C1 segment of cervical spinal cord (tissue), 14 donors: Measurements from ENCODE around the gene PCNX1.
"Not testable (repeated sequence)": the region's sequence is repeated elsewhere in the genome, so short reads cannot be mapped to it uniquely, and the experiment has no call there.

Experiments used
- DNase-seq, 14 donors: peaks; one replicate each; lab custom pipeline; 2025; lab: John Stamatoyannopoulos, UW

The PCNX1 gene

DNA sequence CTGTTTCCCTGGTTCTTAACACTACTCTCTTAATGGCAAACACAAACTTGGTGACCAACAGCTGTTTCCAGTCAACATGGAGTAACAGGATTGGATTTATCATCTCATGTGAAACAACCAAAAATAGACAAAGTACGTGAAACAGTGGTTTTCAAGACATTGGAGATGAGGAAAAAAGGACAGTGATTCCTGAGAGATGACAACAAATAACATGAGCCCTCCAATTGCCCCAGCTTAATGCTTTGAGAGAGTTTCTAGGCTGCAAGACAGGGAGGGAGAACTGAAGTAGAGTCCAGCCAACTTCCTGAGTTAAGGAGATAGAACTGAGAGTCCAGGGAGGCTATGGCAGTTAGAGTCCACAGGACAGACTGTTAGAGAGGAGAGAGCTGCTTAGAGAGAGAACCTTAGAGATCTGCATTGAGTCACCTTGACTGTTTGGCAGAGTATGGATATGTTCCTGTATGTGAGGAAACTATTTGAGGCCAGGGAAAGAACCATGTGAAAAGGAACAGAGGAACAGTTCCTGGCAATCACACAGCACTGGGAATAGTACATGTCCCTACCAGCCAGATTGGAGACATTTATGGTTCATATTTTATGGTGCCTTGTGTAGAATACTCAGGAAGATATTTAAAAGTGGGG lies 106.4 kb downstream of the PCNX1 start:
- no peak for DNase-seq

- not testable (repeated sequence) for DNase-seq
These were observed 112.7 kb downstream of the PCNX1 start for GRCh38 chr14:71019917-71020316.

DNA sequence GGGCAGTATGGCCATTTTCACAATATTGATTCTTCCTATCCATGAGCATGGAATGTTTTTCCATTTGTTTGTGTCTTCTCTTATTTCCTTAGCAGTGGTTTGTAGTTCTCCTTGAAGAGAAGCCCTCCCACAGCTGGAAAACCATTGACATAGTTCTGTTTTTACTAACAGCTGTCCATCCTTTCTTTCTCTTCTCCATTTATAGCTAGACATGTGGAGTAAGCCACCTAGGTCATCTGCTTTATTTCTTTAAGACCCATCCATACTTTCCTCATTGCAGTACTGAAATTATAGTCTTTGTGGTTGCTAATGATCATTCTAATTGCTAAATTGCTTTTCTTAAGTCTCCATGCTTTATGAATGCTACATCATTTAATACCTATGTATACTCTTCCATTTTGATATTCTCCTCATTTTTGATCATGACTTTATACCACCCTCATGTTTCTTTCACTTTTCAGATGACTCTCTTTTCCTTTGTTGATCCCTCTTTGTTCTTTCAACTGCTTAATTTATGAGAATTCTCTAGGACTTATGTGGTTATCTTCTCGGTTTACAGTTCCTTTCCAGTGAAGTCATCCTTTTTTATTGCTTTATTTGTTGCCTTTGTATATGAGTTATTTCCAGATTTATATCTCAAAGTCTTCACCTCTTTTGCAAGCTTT lies 114.2 kb downstream of the PCNX1 start:
- DNase-seq, result no peak

GRCh38 chr14:71022012-71022869 lies 115.0 kb downstream of the PCNX1 start:
- no peak for DNase-seq

DNA sequence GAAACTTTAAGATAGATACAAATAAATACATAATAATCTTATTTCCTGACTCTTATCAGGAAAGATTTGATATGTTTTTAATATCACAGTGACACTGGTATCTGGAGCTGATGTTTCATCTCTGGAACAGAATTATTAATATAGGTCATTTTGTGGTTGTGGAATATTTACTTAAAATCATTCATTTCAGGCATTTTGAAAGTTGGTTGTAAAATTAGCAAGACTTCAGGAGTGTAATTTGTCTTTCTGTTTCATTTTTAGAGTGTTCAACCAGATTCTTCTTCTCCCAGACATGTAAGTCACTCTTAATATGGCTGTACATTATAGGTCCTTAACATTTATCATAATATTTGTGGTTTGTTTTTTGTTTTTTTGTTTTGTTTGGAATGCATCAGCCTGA lies 115.7 kb downstream of the PCNX1 start:
- no peak for DNase-seq

- no peak for DNase-seq
These were observed 122.0 kb downstream of the PCNX1 start for GRCh38 chr14:71029236-71029781.

DNA sequence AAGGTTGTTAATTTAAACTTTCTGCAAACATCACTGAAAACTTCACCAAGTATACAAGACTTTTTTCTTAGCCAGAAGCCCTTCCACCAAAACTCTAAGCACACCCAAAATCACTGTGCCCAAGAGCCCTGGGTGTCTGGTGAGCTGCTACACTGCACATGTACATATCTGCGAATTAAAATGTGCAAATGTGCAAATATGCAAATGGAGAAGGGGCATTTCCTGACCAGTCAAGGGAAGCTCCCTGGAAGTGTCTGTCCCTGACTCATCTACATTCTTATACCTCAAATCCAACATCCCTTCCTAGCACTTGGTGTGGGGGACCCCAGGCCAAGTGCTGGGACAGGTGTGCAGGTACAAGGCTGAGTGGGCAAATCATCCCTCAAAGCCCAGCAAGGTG lies 123.7 kb downstream of the PCNX1 start:
- DNase-seq, result no peak

- no peak for DNase-seq
These were observed 129.2 kb downstream of the PCNX1 start for GRCh38 chr14:71036433-71036832.

GRCh38 chr14:71048393-71048792 lies 141.1 kb downstream of the PCNX1 start:
- no peak for DNase-seq

DNA sequence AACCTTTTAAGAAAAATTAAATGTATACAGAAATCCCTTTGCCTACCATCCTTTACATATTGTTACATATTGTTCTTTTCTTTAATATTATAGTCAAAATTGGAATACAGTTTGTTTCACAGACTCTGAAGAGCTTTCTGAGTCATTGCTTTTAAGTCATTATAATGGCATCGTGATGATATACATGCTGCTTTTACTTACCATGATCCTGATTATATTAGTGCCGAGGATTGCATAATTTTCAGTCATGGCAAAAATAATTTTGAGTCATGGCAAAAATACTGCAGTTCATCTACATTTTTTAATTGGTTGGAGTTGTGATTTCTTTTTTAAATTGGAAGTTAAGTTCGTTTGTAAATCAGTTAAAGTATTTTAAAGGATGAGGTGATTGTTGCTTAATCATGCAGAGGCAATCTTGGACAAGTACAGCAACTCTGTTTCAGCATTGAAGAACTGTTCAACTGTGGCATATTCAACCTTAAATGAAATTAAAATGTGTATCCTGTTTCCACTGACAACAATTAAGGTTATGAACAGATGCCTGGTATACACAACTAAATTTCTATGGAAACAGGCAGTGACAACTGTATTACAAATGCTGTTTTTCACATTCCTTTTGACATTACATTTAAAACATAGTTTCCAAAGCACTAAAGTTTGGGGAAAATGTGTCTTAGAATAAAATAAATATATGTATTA lies 142.3 kb downstream of the PCNX1 start:
- DNase-seq, result no peak

DNA sequence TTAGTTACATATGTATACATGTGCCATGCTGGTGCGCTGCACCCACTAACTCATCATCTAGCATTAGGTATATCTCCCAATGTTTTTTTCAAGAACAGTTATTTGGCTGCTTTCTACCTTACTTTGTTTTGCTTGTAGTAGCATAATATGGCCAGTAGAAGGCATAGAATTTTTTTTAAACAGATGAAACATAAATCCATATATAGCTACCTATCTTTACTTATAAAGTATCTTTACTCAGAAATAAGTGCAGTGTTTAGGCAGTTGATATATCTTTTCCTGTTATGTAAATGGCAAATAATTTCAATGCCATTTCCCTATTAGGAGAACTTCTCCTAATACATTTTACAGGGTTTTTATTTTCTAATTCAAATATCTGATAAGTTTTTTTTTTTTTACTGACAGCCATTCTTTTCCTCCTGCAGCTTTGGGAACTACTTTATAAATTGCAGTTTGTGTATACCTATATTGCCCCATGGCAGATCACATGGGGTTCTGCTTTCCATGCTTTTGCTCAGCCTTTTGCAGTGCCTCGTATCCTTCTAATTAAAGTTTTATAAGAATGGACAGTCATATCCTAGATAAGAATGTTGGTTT lies 143.1 kb downstream of the PCNX1 start:
- DNase-seq, result no peak

DNA sequence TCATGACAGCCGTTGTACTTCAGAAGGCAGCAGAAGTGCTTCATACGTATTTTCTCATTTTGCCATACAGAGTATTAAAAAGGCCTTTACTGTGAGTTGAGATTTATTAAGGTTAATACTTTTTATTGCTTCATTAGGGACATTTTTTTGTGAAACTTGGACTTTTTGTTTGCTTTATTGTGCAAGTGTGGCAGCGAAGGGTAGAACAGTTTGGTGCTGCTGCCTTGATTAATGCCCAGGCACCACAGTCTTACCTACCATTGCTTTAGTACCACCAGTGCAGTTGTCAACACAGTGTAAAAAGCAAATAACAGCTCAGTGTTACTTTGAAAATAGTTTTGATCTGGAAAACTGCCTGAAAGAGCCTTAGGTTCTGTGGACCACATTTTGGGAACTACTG lies 147.4 kb downstream of the PCNX1 start:
- DNase-seq, result no peak

- no peak for DNase-seq
These were observed 148.9 kb downstream of the PCNX1 start for GRCh38 chr14:71056168-71056567.

DNA sequence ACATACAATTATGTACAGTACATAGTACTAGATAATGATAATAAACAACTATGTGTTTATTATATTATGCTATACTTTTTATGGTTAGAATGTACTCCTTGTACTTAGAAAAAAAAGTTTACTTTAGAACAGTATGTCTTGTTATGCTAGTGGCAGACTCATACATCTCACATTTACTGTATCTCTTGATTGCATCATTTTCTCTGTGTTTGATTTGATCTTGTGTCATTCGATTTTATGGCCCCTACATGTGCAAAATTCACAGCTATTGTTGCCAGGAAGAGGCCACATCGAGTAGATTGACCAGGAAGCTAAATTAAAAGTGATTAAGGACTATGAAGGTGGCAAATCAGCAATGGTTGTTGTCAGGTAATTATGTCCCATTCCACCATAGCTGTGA lies 153.0 kb downstream of the PCNX1 start:
- DNase-seq, result no peak

- no peak for DNase-seq
These were observed 153.7 kb downstream of the PCNX1 start for GRCh38 chr14:71060825-71061455.

GRCh38 chr14:71061458-71061857 lies 154.2 kb downstream of the PCNX1 start:
- no peak for DNase-seq

DNA sequence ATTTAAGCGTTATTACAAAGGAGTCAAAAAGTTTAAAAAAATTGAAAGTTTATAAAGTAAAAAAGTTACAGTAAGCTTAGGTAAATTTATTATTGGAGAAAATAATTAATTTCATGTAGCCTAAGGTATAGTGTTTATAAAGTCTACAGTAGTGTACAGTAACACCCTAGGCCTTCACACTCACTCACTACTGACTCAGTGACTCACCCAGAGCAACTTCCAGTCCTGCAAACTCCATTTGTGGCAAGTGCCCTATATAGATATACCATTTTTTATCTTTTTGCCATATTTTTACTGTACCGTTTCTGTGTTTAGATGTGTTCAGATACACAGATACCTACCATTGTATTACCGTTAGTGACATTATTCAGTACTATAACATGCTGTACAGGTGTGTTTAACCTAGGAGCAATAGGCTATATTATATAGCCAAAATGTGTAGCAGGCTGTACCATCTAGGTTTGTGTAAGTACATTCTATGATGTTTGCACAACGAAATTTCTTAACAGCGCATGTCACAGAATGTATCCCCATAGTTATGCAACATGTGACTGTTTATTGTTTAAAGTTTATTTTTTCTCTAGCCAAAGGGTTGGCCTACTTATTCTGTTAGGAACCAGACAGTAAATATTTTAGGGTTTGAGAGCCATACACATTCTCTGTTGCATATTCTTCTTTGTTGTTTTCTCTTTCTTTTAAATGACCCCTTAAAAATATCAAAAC lies 155.5 kb downstream of the PCNX1 start:
- DNase-seq, result no peak

GRCh38 chr14:71063351-71063750 lies 156.1 kb downstream of the PCNX1 start:
- DNase-seq, result no peak

DNA sequence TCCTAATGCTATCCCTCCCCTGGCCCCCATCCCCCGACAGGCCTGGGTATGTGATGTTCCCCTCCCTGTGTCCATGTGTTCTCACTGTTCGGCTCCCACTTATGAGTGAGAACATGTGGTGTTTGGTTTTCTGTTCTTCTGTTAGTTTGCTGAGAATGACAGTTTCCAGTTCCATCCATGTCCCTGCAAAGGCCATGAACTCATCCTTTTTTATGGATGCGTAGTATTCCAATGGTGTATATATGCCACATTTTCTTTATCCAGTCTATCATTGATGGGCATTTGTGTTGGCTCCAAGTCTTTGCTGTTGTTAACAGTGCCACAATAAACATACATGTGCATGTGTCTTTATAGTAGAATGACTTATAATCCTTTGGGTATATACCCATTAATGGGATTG lies 157.5 kb downstream of the PCNX1 start:
- DNase-seq, result not testable (repeated sequence)

- DNase-seq, result no peak
These were observed 162.9 kb downstream of the PCNX1 start for GRCh38 chr14:71070169-71070568.
